Amygdala (tissue), 56 donors: ENCODE data around the gene RAB18.
"Not testable (repeated sequence)": the region's sequence is repeated elsewhere in the genome, so short reads cannot be mapped to it uniquely, and the experiment has no call there.

Experiments
- DNase-seq, 56 donors: peaks; one replicate each; lab custom pipeline; 2025; lab: John Stamatoyannopoulos, UW

RAB18 gene

GRCh38 chr10:27503498-27504006 is 552 bp upstream of the RAB18 start:
- no peak for DNase-seq

DNA sequence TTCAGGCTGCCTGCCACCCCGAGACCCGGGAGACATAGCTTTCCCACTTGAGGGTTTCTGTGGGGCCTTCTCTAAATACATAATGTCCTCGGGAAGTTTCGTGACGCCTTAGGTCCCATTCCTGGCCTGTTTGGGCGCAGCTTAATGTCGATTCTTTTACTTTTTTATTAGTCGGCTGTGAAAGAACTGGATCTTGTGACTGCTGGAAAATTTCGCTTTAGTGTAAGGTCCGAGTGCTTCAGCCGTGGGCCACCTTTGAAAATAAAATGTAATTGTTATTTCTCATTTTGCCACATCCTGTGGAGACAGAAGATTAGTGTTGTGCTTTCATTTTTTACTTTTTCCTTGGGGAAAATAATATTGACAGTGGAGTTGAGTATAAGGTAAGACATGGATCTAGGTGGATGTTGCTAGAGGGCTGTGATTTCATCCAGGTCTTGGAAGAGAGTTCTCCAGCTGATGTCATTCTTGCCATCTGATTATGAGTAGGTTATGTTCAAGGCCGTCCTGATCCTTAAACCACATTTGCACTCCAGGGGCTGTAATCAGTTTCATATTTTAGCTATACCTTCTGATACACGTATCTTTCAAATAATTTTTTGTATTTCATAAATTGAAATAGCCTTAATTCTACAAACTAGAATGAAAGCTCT is 830 bp downstream of the RAB18 start:
- DNase-seq = peak in 1 of 56 donors; percentile 31

DNA sequence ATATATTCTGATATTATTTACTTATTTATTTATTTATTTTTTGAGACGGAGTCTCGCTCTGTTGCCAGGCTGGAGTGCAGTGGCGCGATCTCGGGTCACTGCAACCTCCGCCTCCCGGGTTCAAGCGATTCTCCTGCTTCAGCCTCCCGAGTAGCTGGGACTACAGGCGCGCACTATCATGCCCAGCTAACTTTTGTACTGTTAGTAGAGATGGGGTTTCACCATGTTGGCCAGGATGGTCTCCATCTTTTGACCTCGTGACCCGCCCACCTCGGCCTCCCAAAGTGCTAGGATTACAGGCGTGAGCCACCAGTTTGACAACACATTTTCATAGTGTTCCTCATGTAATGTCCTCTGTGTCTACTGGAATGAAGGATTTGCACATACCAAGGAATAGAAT is 1.4 kb downstream of the RAB18 start:
- not testable (repeated sequence) for DNase-seq

GRCh38 chr10:27506280-27506679 is 2.2 kb downstream of the RAB18 start:
- DNase-seq = no peak

- no peak for DNase-seq
These were observed 8.4 kb downstream of the RAB18 start for GRCh38 chr10:27512548-27512947.

GRCh38 chr10:27513451-27514191 is 9.5 kb downstream of the RAB18 start:
- DNase-seq = no peak

GRCh38 chr10:27514243-27514642 is 10.1 kb downstream of the RAB18 start:
- DNase-seq = no peak

DNA sequence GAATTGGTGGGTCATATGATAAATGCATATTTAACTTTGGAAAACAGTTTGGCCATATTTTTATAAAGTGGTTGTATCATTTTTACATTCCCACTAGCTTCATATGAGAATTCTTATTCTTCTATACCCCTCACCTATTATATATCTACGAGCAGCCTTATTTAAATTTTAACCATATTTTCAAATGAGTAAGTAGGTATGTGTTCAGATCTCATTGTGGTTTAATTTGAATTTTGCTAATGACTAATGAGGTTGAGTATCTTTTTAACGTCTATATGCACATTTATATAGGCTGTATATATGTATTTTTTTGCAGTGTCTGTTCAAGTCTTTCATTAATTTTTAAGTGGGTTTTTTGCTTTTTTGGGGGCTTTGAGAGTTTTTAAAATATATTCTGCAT is 14.2 kb downstream of the RAB18 start:
- DNase-seq = no peak

DNA sequence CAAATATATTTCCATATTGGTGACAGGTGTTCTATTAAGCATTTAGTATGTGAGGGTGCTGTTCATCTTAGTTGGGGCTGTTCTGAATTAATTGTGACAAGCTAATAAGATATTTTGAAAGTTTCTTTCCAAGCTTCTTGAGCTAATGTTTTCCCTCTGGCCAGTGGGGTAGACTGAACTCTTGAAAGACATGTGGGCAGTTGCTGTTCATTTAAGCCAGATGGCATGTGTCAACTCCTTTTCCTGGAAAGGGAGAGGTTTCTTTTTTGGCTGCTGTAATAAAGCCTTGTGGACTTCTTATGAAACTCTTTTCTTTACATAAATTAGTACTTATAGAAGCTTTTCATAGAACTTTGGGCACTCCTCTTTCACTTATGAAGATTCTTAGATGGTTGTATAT is 21.7 kb downstream of the RAB18 start:
- DNase-seq = no peak

DNA sequence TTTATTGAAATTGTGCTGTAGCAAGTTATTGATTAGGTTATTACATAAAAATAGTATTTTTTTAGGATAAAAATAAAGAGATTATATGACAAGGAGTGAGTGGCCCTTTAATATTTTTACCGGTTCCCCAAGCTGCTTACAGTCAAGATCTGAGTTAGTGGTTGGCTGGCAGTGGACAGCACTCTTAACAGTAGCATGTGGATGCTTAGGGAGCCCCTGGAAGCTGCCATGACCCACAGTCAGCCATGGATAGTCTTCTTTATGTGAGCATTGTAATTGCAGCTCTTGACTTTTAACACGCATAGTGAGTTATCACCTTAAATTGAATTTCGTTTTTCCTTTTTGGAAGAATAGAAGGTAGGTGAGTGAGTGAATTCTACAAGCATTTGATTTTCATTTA is 22.1 kb downstream of the RAB18 start:
- DNase-seq = no peak

DNA sequence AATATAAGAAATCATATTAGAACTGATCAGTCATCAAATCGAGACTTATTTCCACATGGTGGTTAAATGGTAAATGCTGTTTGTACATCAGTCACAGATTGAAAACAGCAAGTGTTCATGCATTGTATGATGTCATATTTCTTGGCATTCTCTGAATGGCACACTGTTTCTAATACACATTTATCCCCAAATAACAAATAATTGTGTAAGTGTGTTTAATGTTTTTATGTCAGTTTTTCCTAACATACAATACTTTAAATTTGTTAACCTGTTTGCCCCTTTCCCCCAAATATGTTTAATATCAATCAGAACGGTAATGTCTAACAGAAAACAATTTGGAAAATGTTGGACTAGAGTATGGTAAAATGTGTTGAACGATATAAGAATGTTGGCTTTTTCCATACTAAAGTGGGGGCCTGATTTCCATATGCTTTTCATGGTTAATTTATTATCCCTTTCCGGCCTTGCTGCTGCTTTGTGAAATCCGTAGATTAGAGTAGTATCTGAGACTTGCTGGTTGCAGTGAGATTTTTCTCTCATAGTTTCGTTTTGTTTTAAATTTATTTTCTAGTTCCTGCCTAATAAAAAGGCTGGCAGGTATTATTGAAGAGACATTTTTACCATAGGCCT is 23.7 kb downstream of the RAB18 start:
- no peak for DNase-seq

DNA sequence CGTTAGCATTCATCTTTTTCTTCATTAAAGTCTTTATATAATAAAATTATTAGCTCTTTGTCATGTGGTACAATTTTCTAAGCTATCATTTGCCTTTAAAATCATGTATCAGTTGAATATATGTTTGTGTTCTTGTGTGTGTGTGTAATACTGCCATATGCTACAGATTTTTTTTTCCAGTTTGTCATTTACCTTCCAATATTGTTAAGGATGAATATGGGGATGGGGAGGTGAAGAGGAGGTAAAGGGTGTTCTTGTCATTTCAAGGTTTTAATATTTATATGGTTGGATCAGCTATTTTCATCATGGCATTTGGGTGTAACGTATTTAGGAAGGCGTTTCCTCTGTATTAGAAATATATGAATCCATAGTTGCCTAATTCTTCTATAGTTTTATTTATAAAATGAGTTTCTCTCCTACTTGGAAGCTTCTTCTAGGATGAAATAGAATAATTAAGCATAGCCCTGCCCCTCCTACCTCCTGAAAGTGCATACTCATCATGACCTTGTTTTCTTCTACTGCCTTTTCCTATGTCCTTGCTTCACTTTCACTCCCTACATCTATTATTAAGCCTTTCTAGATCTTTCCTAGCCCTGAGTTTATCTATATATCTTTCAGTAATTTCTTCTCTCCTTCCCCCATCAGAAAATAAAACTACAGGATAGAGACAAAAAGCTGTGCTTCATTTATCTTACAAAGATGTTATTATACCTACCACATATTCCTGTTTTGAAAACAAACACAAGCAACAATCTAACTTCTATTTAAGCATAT is 25.1 kb downstream of the RAB18 start:
- DNase-seq = no peak

DNA sequence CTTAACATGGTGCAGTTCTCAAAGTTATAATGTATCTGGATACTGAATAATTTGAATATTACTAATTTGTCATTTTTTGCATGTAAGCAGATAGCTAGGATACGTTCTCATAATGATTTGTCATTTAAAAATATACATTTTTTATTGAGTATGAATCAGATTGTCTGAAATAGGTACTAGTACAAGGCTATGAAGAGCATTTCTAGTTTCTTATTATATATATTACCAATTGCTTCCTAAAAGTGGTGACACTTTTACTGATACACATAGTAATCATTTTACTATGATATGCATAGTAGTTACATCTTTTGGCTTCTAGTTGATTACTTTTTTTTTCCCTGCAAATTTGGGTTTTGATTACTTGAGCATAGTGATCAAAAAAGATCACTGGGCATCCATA is 26.4 kb downstream of the RAB18 start:
- DNase-seq = no peak

- no peak for DNase-seq
These were observed 27.3 kb downstream of the RAB18 start for GRCh38 chr10:27531336-27531847.

- no peak for DNase-seq
These were observed 30.1 kb downstream of the RAB18 start for GRCh38 chr10:27534161-27534700.

- DNase-seq = no peak
These were observed 31.2 kb downstream of the RAB18 start for GRCh38 chr10:27535317-27535716.

DNA sequence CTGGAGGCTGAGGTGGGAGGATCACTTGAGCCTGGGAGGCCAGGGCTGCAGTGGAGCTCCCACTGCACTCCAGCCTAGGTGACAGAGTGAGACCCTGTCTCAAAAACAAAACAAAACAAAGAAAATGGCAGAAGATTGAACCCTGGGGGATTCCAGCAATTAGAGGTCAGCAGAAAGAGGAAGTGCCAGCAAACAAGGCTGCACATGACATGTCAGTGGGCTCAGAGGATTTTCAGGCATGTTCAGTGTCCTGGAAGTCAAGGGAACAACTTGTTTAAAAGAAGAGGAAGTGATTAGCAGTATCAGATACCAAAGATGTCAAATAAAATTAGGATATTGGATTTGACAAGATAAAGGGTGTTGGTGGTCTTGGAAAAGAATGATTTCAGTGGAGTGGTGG is 32.3 kb downstream of the RAB18 start:
- DNase-seq = no peak

GRCh38 chr10:27537166-27537565 is 33.1 kb downstream of the RAB18 start:
- DNase-seq = no peak

- DNase-seq = no peak
These were observed 33.7 kb downstream of the RAB18 start for GRCh38 chr10:27537787-27538186.

GRCh38 chr10:27540672-27541071 is 36.6 kb downstream of the RAB18 start:
- no peak for DNase-seq
